Stimulated activated CD8-positive, alpha-beta memory T cell treated with anti-CD3 and anti-CD28 coated beads, Interleukin-12 subunit alpha, Interleukin-12 subunit beta, amount 100 ng/mL, for 4 hours (primary cell): ENCODE data around the gene RAD23A.
"Not testable (repeated sequence)": the region's sequence is repeated elsewhere in the genome, so short reads cannot be mapped to it uniquely, and the experiment has no call there.

Source experiments
- DNase-seq: peaks from one replicate; pipeline ENCODE4 v3.0.0-alpha.2; 2020; ENCODE audit warnings: low read depth

RAD23A gene

GRCh38 chr19:12937927-12938778, 7.5 kb upstream of the RAD23A start, which contains the start of gene CALR:
Gene CALR, plus strand, starts transcription at chr19:12938609. Its CDS starts 71 bp downstream, at chr19:12938680.
- peak; percentile 98 for DNase-seq

GRCh38 chr19:12938779-12939601, 6.7 kb upstream of the RAD23A start:
- no peak for DNase-seq

- no peak for DNase-seq
Observed at GRCh38 chr19:12939975-12940423, 5.7 kb upstream of the RAD23A start.

- no peak for DNase-seq
Observed at GRCh38 chr19:12940897-12941296, 4.8 kb upstream of the RAD23A start.

GRCh38 chr19:12943437-12944044, 2.1 kb upstream of the RAD23A start:
- no peak for DNase-seq

GRCh38 chr19:12944104-12944674, 1.5 kb upstream of the RAD23A start:
- DNase-seq = no peak

GRCh38 chr19:12946092-12946721, 545 bp downstream of the RAD23A start:
- DNase-seq = peak; percentile 34

- DNase-seq = no peak
Observed at GRCh38 chr19:12946731-12947496, 1.3 kb downstream of the RAD23A start.

- DNase-seq = no peak
Observed at GRCh38 chr19:12947702-12948611, 2.3 kb downstream of the RAD23A start.

GRCh38 chr19:12948612-12949362, 3.1 kb downstream of the RAD23A start:
- no peak for DNase-seq

- DNase-seq = no peak
Observed at GRCh38 chr19:12949363-12950283, 4.0 kb downstream of the RAD23A start.

GRCh38 chr19:12952050-12952449, 6.4 kb downstream of the RAD23A start:
- DNase-seq = not testable (repeated sequence)

- DNase-seq = no peak
Observed at GRCh38 chr19:12952488-12953137, 7.0 kb downstream of the RAD23A start.

GRCh38 chr19:12953138-12953798, 7.6 kb downstream of the RAD23A start:
- DNase-seq = no peak

GRCh38 chr19:12953799-12954611, 8.3 kb downstream of the RAD23A start:
- no peak for DNase-seq

GRCh38 chr19:12954612-12954962, 8.9 kb downstream of the RAD23A start:
- DNase-seq = no peak
